Stimulated activated CD4-positive, alpha-beta T cell treated with anti-CD3 and anti-CD28 coated beads, Interleukin-2, amount 100 ng/mL, for 24 hours (primary cell): ENCODE data around the gene KIF1A.

Experiments
- DNase-seq, 2 donors: peaks; one replicate each; pipeline ENCODE4 v3.0.0-alpha.2; 2020

KIF1A gene

GRCh38 chr2:240819858-240820606 is at the start of gene KIF1A:
TSS of gene KIF1A (minus strand) at chr2:240820219. CDS start at chr2:240797752, 22,467 bp downstream.
- peak; percentile 18 to 40 for DNase-seq

- no peak for DNase-seq
Observed at GRCh38 chr2:240869109-240869955, 49.3 kb upstream of the KIF1A start.

GRCh38 chr2:240868286-240869108 is 48.5 kb upstream of the KIF1A start, which contains the start of gene AGXT:
TSS of gene AGXT (plus strand) at chr2:240868824. CDS start at chr2:240868866, 42 bp downstream.
- no peak for DNase-seq

- DNase-seq: no peak
Observed at GRCh38 chr2:240865391-240865790, 45.4 kb upstream of the KIF1A start.

GRCh38 chr2:240864475-240864874 is 44.5 kb upstream of the KIF1A start:
- no peak for DNase-seq

- no peak for DNase-seq
Observed at GRCh38 chr2:240861547-240861946, 41.5 kb upstream of the KIF1A start.

- no peak for DNase-seq
Observed at GRCh38 chr2:240858871-240859270, 38.9 kb upstream of the KIF1A start.

GRCh38 chr2:240858321-240858720 is 38.3 kb upstream of the KIF1A start:
- no peak for DNase-seq

- DNase-seq: no peak
Observed at GRCh38 chr2:240857039-240858008, 37.3 kb upstream of the KIF1A start.

- DNase-seq: no peak
Observed at GRCh38 chr2:240856151-240856980, 36.3 kb upstream of the KIF1A start.

- DNase-seq: no peak
Observed at GRCh38 chr2:240855670-240856069, 35.7 kb upstream of the KIF1A start.

GRCh38 chr2:240852671-240853314 is 32.8 kb upstream of the KIF1A start:
- DNase-seq: no peak

- DNase-seq: peak; percentile 88 to 90
Observed at GRCh38 chr2:240851078-240851991, 31.3 kb upstream of the KIF1A start.

GRCh38 chr2:240850756-240851077 is 30.7 kb upstream of the KIF1A start:
- no peak for DNase-seq

GRCh38 chr2:240850026-240850425 is 30.0 kb upstream of the KIF1A start:
- no peak for DNase-seq

GRCh38 chr2:240848900-240849680 is 29.1 kb upstream of the KIF1A start:
- no peak for DNase-seq

GRCh38 chr2:240847817-240848216 is 27.8 kb upstream of the KIF1A start:
- DNase-seq: no peak

GRCh38 chr2:240846873-240847595 is 27.0 kb upstream of the KIF1A start:
- DNase-seq: no peak
